Measurements from ENCODE around the gene AP4B1.

DNA sequence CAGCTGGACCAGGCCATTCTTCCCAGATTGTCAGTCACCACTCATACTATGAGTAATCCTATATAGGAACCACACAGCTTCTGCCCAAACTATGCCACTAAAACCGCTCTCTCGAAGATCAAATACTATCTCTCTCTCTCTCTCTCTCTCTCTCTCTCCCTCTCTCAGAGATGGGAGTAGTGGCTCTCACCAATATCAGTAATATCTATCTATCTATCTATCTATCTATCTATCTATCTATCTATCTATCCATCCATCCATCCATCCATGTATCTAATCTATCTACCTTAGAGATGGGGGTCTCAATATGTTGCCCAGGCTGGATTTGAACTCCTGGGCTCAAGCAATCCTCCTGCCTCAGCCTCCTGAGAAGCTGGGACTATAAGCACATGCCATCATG is 19.9 kb upstream of the AP4B1 start:
- no peak for TF ChIP-seq CTCF (CRISPR knock-in tag; IDR thresholded peaks at IDR 0.05)
- TF ChIP-seq MAF1 (CRISPR knock-in tag; IDR thresholded peaks at IDR 0.05; ENCODE audit: borderline replicate concordance): no peak
- no peak for TF ChIP-seq ZNF354B (CRISPR knock-in tag; IDR thresholded peaks at IDR 0.05)
- TF ChIP-seq STAT6 (CRISPR knock-in tag; IDR thresholded peaks at IDR 0.05; ENCODE audit: borderline replicate concordance): no peak

Data from HepG2 (cell line).